ENCODE measurements around the gene DUSP3.

DNA sequence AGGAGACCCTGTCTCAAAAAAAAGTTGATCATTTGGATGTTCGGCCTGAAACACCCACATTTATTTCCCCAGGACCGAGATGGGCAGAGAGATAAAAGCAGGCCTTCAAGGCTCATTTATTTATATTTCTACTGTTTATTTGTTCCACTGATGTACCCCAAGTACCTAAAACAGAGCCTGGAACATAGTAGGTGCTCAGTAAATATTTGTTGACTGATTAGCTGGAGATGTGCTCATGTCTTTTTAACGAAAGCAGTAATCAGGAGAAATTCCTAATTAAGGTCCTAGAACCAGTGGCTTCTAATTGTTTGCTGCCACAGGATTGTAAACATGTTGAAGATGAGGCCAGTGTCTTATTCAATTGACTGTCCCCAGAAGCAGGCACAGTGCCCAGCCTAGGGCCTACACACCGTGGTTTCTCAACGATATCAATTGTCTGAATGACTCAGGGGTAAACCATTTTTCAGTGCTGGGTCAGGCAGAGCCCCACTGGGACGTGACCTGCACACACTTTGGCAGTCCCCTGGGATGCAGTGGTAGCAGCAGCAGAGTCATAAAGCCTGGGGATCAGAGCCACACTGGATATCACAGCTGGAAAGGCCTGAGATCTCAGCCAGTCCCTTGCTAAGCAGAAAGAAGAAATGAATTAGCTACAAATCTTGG, 54.9 kb downstream of the DUSP3 start:
- TF ChIP-seq, protein P1, sequence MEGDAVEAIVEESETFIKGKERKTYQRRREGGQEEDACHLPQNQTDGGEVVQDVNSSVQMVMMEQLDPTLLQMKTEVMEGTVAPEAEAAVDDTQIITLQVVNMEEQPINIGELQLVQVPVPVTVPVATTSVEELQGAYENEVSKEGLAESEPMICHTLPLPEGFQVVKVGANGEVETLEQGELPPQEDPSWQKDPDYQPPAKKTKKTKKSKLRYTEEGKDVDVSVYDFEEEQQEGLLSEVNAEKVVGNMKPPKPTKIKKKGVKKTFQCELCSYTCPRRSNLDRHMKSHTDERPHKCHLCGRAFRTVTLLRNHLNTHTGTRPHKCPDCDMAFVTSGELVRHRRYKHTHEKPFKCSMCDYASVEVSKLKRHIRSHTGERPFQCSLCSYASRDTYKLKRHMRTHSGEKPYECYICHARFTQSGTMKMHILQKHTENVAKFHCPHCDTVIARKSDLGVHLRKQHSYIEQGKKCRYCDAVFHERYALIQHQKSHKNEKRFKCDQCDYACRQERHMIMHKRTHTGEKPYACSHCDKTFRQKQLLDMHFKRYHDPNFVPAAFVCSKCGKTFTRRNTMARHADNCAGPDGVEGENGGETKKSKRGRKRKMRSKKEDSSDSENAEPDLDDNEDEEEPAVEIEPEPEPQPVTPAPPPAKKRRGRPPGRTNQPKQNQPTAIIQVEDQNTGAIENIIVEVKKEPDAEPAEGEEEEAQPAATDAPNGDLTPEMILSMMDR (IDR thresholded peaks at IDR 0.05) = no peak
- TF ChIP-seq EZH2 (IDR thresholded peaks at IDR 0.05; ENCODE audit: borderline replicate concordance, insufficient read depth, low read depth, low read length, poor library complexity, severe bottlenecking) = no peak
